Parathyroid adenoma (tissue), 2 donors: ENCODE data around the gene RARA.
A peak's percentile ranks its signal among the peaks of the same experiment; 100 is the strongest.
"Not testable (repeated sequence)": the region's sequence is repeated elsewhere in the genome, so short reads cannot be mapped to it uniquely, and the experiment has no call there.

Source experiments
- H2AFZ ChIP-seq: fragments of 300-600 bp; sonication (generic); one replicate; pipeline ENCODE4 v1.7.0; 2017; ENCODE audit warnings: antibody characterized with exemption, mild to moderate bottlenecking
- H3K27ac ChIP-seq: fragments of 300-600 bp; sonication (generic); one replicate; pipeline ENCODE4 v1.7.0; 2017
- H3K27me3 ChIP-seq: fragments of 300-600 bp; sonication (generic); one replicate; pipeline ENCODE4 v1.7.0; 2017; ENCODE audit warnings: low read length; ENCODE audit not compliant: control insufficient read depth, insufficient read depth
- H3K36me3 ChIP-seq: fragments of 300-600 bp; sonication (generic); one replicate; pipeline ENCODE4 v1.7.0; 2017; ENCODE audit warnings: low read length; ENCODE audit not compliant: control insufficient read depth, insufficient read depth
- H3K4me1 ChIP-seq: fragments of 300-600 bp; sonication (generic); one replicate; pipeline ENCODE4 v1.7.0; 2017; ENCODE audit warnings: control low read depth
- H3K4me2 ChIP-seq: fragments of 300-600 bp; sonication (generic); one replicate; pipeline ENCODE4 v1.7.0; 2017; ENCODE audit warnings: low read length
- H3K4me3 ChIP-seq: fragments of 300-600 bp; sonication (generic); one replicate; pipeline ENCODE4 v1.7.0; 2017; ENCODE audit warnings: low read depth, low read length
- H3K79me2 ChIP-seq: fragments of 300-600 bp; sonication (generic); one replicate; pipeline ENCODE4 v1.7.0; 2017; ENCODE audit warnings: control low read depth
- H3K9ac ChIP-seq: fragments of 300-600 bp; sonication (generic); one replicate; pipeline ENCODE4 v1.7.0; 2017; ENCODE audit warnings: mild to moderate bottlenecking
- H3K9me3 ChIP-seq: fragments of 300-600 bp; sonication (generic); one replicate; pipeline ENCODE4 v1.7.0; 2017; ENCODE audit warnings: low read length; ENCODE audit not compliant: control insufficient read depth
- CTCF ChIP-seq: fragments of 300-600 bp; sonication (generic); IDR thresholded peaks from one replicate; pipeline ENCODE4 v1.7.0; 2017; ENCODE audit warnings: antibody characterized with exemption, mild to moderate bottlenecking
- donor health status: primary hyperparathyroidism.

The RARA gene

GRCh38 chr17:40295488-40296436, 13.2 kb upstream of the RARA start:
- peak overlapping the region; percentile 20 for H3K27ac ChIP-seq
- H3K9me3 ChIP-seq: no peaks in the 10 kb centered on the region
- no peaks in the 10 kb centered on the region for H3K36me3 ChIP-seq
- H3K79me2 ChIP-seq: no peaks in the 10 kb centered on the region
- no peaks in the 10 kb centered on the region for H3K4me1 ChIP-seq
- no peaks in the 10 kb centered on the region for H3K27me3 ChIP-seq
- no peak overlapping the region for H3K4me3 ChIP-seq
- H3K4me2 ChIP-seq: no peak overlapping the region
- no peak overlapping the region for H2AFZ ChIP-seq
- no peak overlapping the region for H3K9ac ChIP-seq
- TF ChIP-seq CTCF: no peak

DNA sequence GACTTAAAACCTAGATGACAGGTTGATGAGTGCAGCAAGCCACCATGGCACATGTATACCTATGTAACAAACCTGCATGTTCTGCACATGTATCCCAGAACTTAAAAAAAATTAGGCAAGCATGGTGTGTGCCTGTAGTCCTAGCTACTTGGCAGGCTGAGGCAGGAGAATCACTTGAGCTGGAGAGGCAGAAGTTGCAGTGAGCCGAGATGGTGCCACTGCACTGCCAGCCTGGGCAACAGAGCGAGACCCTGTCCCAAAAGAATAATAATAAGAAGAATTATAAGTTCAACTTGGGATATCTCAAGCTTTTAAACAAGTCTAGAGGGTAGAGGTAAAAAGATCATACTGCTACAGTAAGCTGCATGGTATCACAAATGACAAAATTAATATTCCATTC, 11.5 kb upstream of the RARA start:
- no peaks in the 10 kb centered on the region for H3K9me3 ChIP-seq
- H3K27me3 ChIP-seq: no peaks in the 10 kb centered on the region
- H3K79me2 ChIP-seq: no peaks in the 10 kb centered on the region
- no peak overlapping the region for H3K4me3 ChIP-seq
- no peak overlapping the region for H2AFZ ChIP-seq
- H3K4me2 ChIP-seq: no peak overlapping the region
- no peak for TF ChIP-seq CTCF
- no peak overlapping the region for H3K9ac ChIP-seq
- H3K36me3 ChIP-seq: no peaks in the 10 kb centered on the region
- H3K27ac ChIP-seq: no peak overlapping the region
- no peaks in the 10 kb centered on the region for H3K4me1 ChIP-seq

GRCh38 chr17:40298726-40299125, 10.3 kb upstream of the RARA start:
- H3K36me3 ChIP-seq: no peaks in the 10 kb centered on the region
- no peaks in the 10 kb centered on the region for H3K27me3 ChIP-seq
- H3K4me2 ChIP-seq: no peak overlapping the region
- no peak overlapping the region for H2AFZ ChIP-seq
- no peak overlapping the region for H3K27ac ChIP-seq
- no peaks in the 10 kb centered on the region for H3K9me3 ChIP-seq
- no peak overlapping the region for H3K4me3 ChIP-seq
- peaks cover 5% of the 10 kb centered on the region for H3K4me1 ChIP-seq
- H3K9ac ChIP-seq: no peak overlapping the region
- no peak for TF ChIP-seq CTCF
- H3K79me2 ChIP-seq: no peaks in the 10 kb centered on the region

GRCh38 chr17:40299159-40299757, 9.7 kb upstream of the RARA start:
- H3K27ac ChIP-seq, H3K4me1 ChIP-seq, H3K36me3 ChIP-seq, H3K9ac ChIP-seq, H2AFZ ChIP-seq, H3K9me3 ChIP-seq, H3K27me3 ChIP-seq, H3K4me3 ChIP-seq, H3K4me2 ChIP-seq, H3K79me2 ChIP-seq: not testable (repeated sequence)

GRCh38 chr17:40301315-40301714, 7.7 kb upstream of the RARA start:
- Histone ChIP-seq H3K9me3 (no peaks in the 10 kb centered on the region), H3K27ac (no peak overlapping the region), H3K27me3 (no peaks in the 10 kb centered on the region), H2AFZ (no peak overlapping the region), H3K4me3 (no peak overlapping the region), H3K4me2 (no peak overlapping the region), H3K9ac (no peak overlapping the region), H3K79me2 (no peaks in the 10 kb centered on the region), H3K4me1 (peaks cover 8% of the 10 kb centered on the region), H3K36me3 (no peaks in the 10 kb centered on the region)
- TF ChIP-seq CTCF: no peak
